ENCODE measurements around the gene SSUH2.
"Not testable (repeated sequence)": the region's sequence is repeated elsewhere in the genome, so short reads cannot be mapped to it uniquely, and the experiment has no call there.

The SSUH2 gene

GRCh38 chr3:8658306-8659212, 14.0 kb upstream of the SSUH2 start:
- 0 out of 2 replicates have a peak, but pooled peaks cover 3% of the 10 kb centered on the region for H3K9me3 ChIP-seq (ENCODE audit: insufficient read depth, low read depth, low read length)
- 92% methylated on average over 12 of the region's 12 CpGs for WGBS
- H3K27ac ChIP-seq (ENCODE audit: low read depth, low read length), result no peak overlapping the region
- H3K9ac ChIP-seq (ENCODE audit: low read depth, low read length), result no peak overlapping the region
- no peaks in the 10 kb centered on the region for H3K27me3 ChIP-seq (ENCODE audit: insufficient read depth, low read length)
- no peak overlapping the region for H3K4me3 ChIP-seq (ENCODE audit: low read length)
- H3K4me1 ChIP-seq (ENCODE audit: insufficient read depth, low read length), result peaks cover 6% of the 10 kb centered on the region; the same call in 1 of the 2 replicates
- no peaks in the 10 kb centered on the region for H3K36me3 ChIP-seq (ENCODE audit: insufficient read depth, low read length)

GRCh38 chr3:8657804-8658305, 13.3 kb upstream of the SSUH2 start:
- Histone ChIP-seq H3K4me3 (ENCODE audit: low read length) (no peak overlapping the region), H3K9me3 (ENCODE audit: insufficient read depth, low read depth, low read length) (0 out of 2 replicates have a peak, but pooled peaks cover 3% of the 10 kb centered on the region), H3K4me1 (ENCODE audit: insufficient read depth, low read length) (peaks cover 4% of the 10 kb centered on the region; the same call in 1 of the 2 replicates), H3K27me3 (ENCODE audit: insufficient read depth, low read length) (no peaks in the 10 kb centered on the region), H3K27ac (ENCODE audit: low read depth, low read length) (no peak overlapping the region), H3K36me3 (ENCODE audit: insufficient read depth, low read length) (no peaks in the 10 kb centered on the region), H3K9ac (ENCODE audit: low read depth, low read length) (no peak overlapping the region)
- WGBS, result 96% methylated on average over 8 of the region's 8 CpGs

GRCh38 chr3:8656240-8656639, 11.6 kb upstream of the SSUH2 start:
- H3K27ac ChIP-seq (ENCODE audit: low read depth, low read length), result no peak overlapping the region
- WGBS, result 93% methylated on average over 8 of the region's 8 CpGs
- no peaks in the 10 kb centered on the region for H3K36me3 ChIP-seq (ENCODE audit: insufficient read depth, low read length)
- 0 out of 2 replicates have a peak, but pooled peaks cover 3% of the 10 kb centered on the region for H3K9me3 ChIP-seq (ENCODE audit: insufficient read depth, low read depth, low read length)
- peaks cover 4% of the 10 kb centered on the region; the same call in 1 of the 2 replicates for H3K4me1 ChIP-seq (ENCODE audit: insufficient read depth, low read length)
- H3K9ac ChIP-seq (ENCODE audit: low read depth, low read length), result no peak overlapping the region
- no peaks in the 10 kb centered on the region for H3K27me3 ChIP-seq (ENCODE audit: insufficient read depth, low read length)
- no peak overlapping the region for H3K4me3 ChIP-seq (ENCODE audit: low read length)

GRCh38 chr3:8655387-8655835, 10.8 kb upstream of the SSUH2 start:
- 88% methylated on average over 10 of the region's 10 CpGs for WGBS
- H3K9me3 ChIP-seq (ENCODE audit: insufficient read depth, low read depth, low read length), result 0 out of 2 replicates have a peak, but pooled peaks cover 3% of the 10 kb centered on the region
- peaks cover 4% of the 10 kb centered on the region; the same call in 1 of the 2 replicates for H3K4me1 ChIP-seq (ENCODE audit: insufficient read depth, low read length)
- no peaks in the 10 kb centered on the region for H3K27me3 ChIP-seq (ENCODE audit: insufficient read depth, low read length)
- H3K9ac ChIP-seq (ENCODE audit: low read depth, low read length), result no peak overlapping the region
- H3K4me3 ChIP-seq (ENCODE audit: low read length), result no peak overlapping the region
- H3K27ac ChIP-seq (ENCODE audit: low read depth, low read length), result no peak overlapping the region
- no peaks in the 10 kb centered on the region for H3K36me3 ChIP-seq (ENCODE audit: insufficient read depth, low read length)

GRCh38 chr3:8654572-8655329, 10.2 kb upstream of the SSUH2 start:
- not testable (repeated sequence) for H3K27ac ChIP-seq (ENCODE audit: low read depth, low read length)

GRCh38 chr3:8653800-8654408, 9.3 kb upstream of the SSUH2 start:
- H3K4me1 ChIP-seq (ENCODE audit: insufficient read depth, low read length), result no peaks in the 10 kb centered on the region
- no peak overlapping the region for H3K9ac ChIP-seq (ENCODE audit: low read depth, low read length)
- WGBS, result 93% methylated on average over 8 of the region's 8 CpGs
- 0 out of 2 replicates have a peak, but pooled peaks cover 3% of the 10 kb centered on the region for H3K9me3 ChIP-seq (ENCODE audit: insufficient read depth, low read depth, low read length)
- H3K36me3 ChIP-seq (ENCODE audit: insufficient read depth, low read length), result no peaks in the 10 kb centered on the region
- H3K27ac ChIP-seq (ENCODE audit: low read depth, low read length), result no peak overlapping the region
- H3K4me3 ChIP-seq (ENCODE audit: low read length), result no peak overlapping the region
- no peaks in the 10 kb centered on the region for H3K27me3 ChIP-seq (ENCODE audit: insufficient read depth, low read length)

More at GRCh38 chr3:8654572-8655329, 10.2 kb upstream of the SSUH2 start:
- not testable (repeated sequence) for H3K27me3 ChIP-seq (ENCODE audit: insufficient read depth, low read length); H3K9me3 ChIP-seq (ENCODE audit: insufficient read depth, low read depth, low read length); H3K36me3 ChIP-seq (ENCODE audit: insufficient read depth, low read length); H3K4me3 ChIP-seq (ENCODE audit: low read length); H3K9ac ChIP-seq (ENCODE audit: low read depth, low read length); H3K4me1 ChIP-seq (ENCODE audit: insufficient read depth, low read length)
- WGBS, result 95% methylated on average over 4 of the region's 6 CpGs

- Histone ChIP-seq H3K27me3 (ENCODE audit: insufficient read depth, low read length) (no peaks in the 10 kb centered on the region), H3K4me3 (ENCODE audit: low read length) (no peak overlapping the region), H3K9me3 (ENCODE audit: insufficient read depth, low read depth, low read length) (0 out of 2 replicates have a peak, but pooled peaks cover 3% of the 10 kb centered on the region), H3K9ac (ENCODE audit: low read depth, low read length) (no peak overlapping the region), H3K27ac (ENCODE audit: low read depth, low read length) (no peak overlapping the region), H3K4me1 (ENCODE audit: insufficient read depth, low read length) (no peaks in the 10 kb centered on the region), H3K36me3 (ENCODE audit: insufficient read depth, low read length) (no peaks in the 10 kb centered on the region)
- 81% methylated on average over 2 of the region's 2 CpGs for WGBS
These were observed 7.9 kb upstream of the SSUH2 start for GRCh38 chr3:8652324-8652987.

GRCh38 chr3:8651418-8652323, 7.1 kb upstream of the SSUH2 start:
- Histone ChIP-seq H3K27ac (ENCODE audit: low read depth, low read length) (no peak overlapping the region), H3K4me3 (ENCODE audit: low read length) (no peak overlapping the region), H3K4me1 (ENCODE audit: insufficient read depth, low read length) (no peaks in the 10 kb centered on the region), H3K36me3 (ENCODE audit: insufficient read depth, low read length) (no peaks in the 10 kb centered on the region), H3K9ac (ENCODE audit: low read depth, low read length) (no peak overlapping the region), H3K9me3 (ENCODE audit: insufficient read depth, low read depth, low read length) (0 out of 2 replicates have a peak, but pooled peaks cover 3% of the 10 kb centered on the region), H3K27me3 (ENCODE audit: insufficient read depth, low read length) (no peaks in the 10 kb centered on the region)
- 83% methylated on average over 12 of the region's 12 CpGs for WGBS

GRCh38 chr3:8650583-8651416, 6.2 kb upstream of the SSUH2 start:
- Histone ChIP-seq H3K36me3 (ENCODE audit: insufficient read depth, low read length) (no peaks in the 10 kb centered on the region), H3K9me3 (ENCODE audit: insufficient read depth, low read depth, low read length) (0 out of 2 replicates have a peak, but pooled peaks cover 3% of the 10 kb centered on the region), H3K27me3 (ENCODE audit: insufficient read depth, low read length) (no peaks in the 10 kb centered on the region), H3K9ac (ENCODE audit: low read depth, low read length) (no peak overlapping the region), H3K27ac (ENCODE audit: low read depth, low read length) (no peak overlapping the region), H3K4me1 (ENCODE audit: insufficient read depth, low read length) (no peaks in the 10 kb centered on the region), H3K4me3 (ENCODE audit: low read length) (no peak overlapping the region)
- WGBS, result 89% methylated on average over 13 of the region's 13 CpGs

All from HUES64 (cell line).